HEK293 (cell line): Measurements from ENCODE around the gene DMKN.

Experiments used
- CTCF ChIA-PET: fragments of 350-600 bp; formaldehyde crosslinking; extraction: SDS; loops from one replicate; lab custom pipeline; 2021; ENCODE audit warnings: antibody characterized with exemption; lab: Yijun Ruan, JAX
- POLR2A ChIA-PET: fragments of 300-600 bp; formaldehyde crosslinking; extraction: SDS; loops from one replicate; lab custom pipeline; 2020; ENCODE audit warnings: antibody characterized with exemption, inconsistent platforms; lab: Yijun Ruan, JAX
- H3K27ac ChIP-seq: fragments of 200-500 bp; sonication (Bioruptor generic); 2 replicates; pipeline ENCODE4 v1.5.1; 2014; ENCODE audit warnings: low read depth, low read length, control low read depth, inconsistent platforms; ENCODE audit errors: extremely low read depth
- H3K36me3 ChIP-seq, 2 experiments: fragments of 200-500 bp in 1 of 2; sonication (Bioruptor generic) in 1 of 2; 1 replicate in 1 of 2; 2 replicates in 1 of 2; pipeline ENCODE4 v1.5.1; 2014 to 2017; ENCODE audit warnings: inconsistent platforms in 2 of 2, low read length in 2 of 2; ENCODE audit not compliant: control insufficient read depth in 2 of 2, insufficient read depth in 1 of 2
- H3K4me1 ChIP-seq: fragments of 200-500 bp; sonication (Bioruptor generic); 2 replicates; pipeline ENCODE4 v1.5.1; 2014; ENCODE audit warnings: mild to moderate bottlenecking, low read length, inconsistent platforms; ENCODE audit not compliant: control insufficient read depth, insufficient read depth
- H3K4me3 ChIP-seq: 2 replicates; pipeline ENCODE4 v1.5.1; 2011; ENCODE audit warnings: low read depth, mild to moderate bottlenecking, control low read depth, low read length, moderate library complexity
- H3K9me3 ChIP-seq: fragments of 200-500 bp; sonication (Bioruptor generic); 2 replicates; pipeline ENCODE4 v1.5.1; 2014; ENCODE audit warnings: low read depth, low read length, inconsistent platforms; ENCODE audit not compliant: control insufficient read depth, insufficient read depth
- BCL6B ChIP-seq: fragments of 450-650 bp; formaldehyde crosslinking; IDR thresholded peaks from 2 replicates; pipeline ENCODE4 v1.5.1; 2017; ENCODE audit warnings: missing biosample characterization, missing genetic modification characterization
- GLIS2 ChIP-seq: fragments of 450-650 bp; formaldehyde crosslinking; IDR thresholded peaks from 2 replicates; pipeline ENCODE4 v1.5.1; 2016; ENCODE audit warnings: missing biosample characterization, missing genetic modification characterization
- KLF1 ChIP-seq: fragments of 450-650 bp; formaldehyde crosslinking; IDR thresholded peaks from 2 replicates; pipeline ENCODE4 v1.5.1; 2016; ENCODE audit warnings: missing biosample characterization, missing genetic modification characterization
- PATZ1 ChIP-seq: fragments of 450-650 bp; formaldehyde crosslinking; IDR thresholded peaks from 2 replicates; pipeline ENCODE4 v1.5.1; 2016; ENCODE audit warnings: missing biosample characterization, missing genetic modification characterization
- SALL2 ChIP-seq: fragments of 450-650 bp; formaldehyde crosslinking; IDR thresholded peaks from 2 replicates; pipeline ENCODE4 v1.5.0; 2017; ENCODE audit warnings: missing biosample characterization, mild to moderate bottlenecking, missing genetic modification characterization, borderline replicate concordance
- ZBTB17 ChIP-seq: fragments of 450-650 bp; formaldehyde crosslinking; IDR thresholded peaks from 2 replicates; pipeline ENCODE4 v1.5.1; 2016; ENCODE audit warnings: missing biosample characterization, missing genetic modification characterization
- ZBTB20 ChIP-seq: fragments of 450-650 bp; formaldehyde crosslinking; IDR thresholded peaks from 2 replicates; pipeline ENCODE4 v1.5.1; 2016; ENCODE audit warnings: missing biosample characterization, missing genetic modification characterization
- ZBTB21 ChIP-seq: fragments of 450-650 bp; formaldehyde crosslinking; IDR thresholded peaks from 2 replicates; pipeline ENCODE4 v1.5.1; 2017; ENCODE audit warnings: missing biosample characterization, missing genetic modification characterization
- ZEB2 ChIP-seq: fragments of 450-650 bp; formaldehyde crosslinking; IDR thresholded peaks from 2 replicates; pipeline ENCODE4 v1.5.1; 2016; ENCODE audit warnings: missing biosample characterization, missing genetic modification characterization
- ZFHX2 ChIP-seq: fragments of 450-650 bp; formaldehyde crosslinking; conservative IDR thresholded peaks from 2 replicates; pipeline ENCODE4 v1.5.1; 2016; ENCODE audit warnings: missing biosample characterization, missing genetic modification characterization
- ZFP3 ChIP-seq: fragments of 450-650 bp; formaldehyde crosslinking; IDR thresholded peaks from 2 replicates; pipeline ENCODE4 v1.5.1; 2016; ENCODE audit warnings: low read depth, missing biosample characterization, missing genetic modification characterization
- ZIC2 ChIP-seq: fragments of 450-650 bp; formaldehyde crosslinking; IDR thresholded peaks from 2 replicates; pipeline ENCODE4 v1.5.1; 2016; ENCODE audit warnings: missing biosample characterization, missing genetic modification characterization
- ZNF114 ChIP-seq: fragments of 450-650 bp; formaldehyde crosslinking; IDR thresholded peaks from 2 replicates; pipeline ENCODE4 v1.5.0; 2017; ENCODE audit warnings: missing biosample characterization, missing genetic modification characterization
- ZNF155 ChIP-seq: fragments of 450-650 bp; formaldehyde crosslinking; IDR thresholded peaks from 2 replicates; pipeline ENCODE4 v1.5.1; 2016; ENCODE audit warnings: missing biosample characterization, missing genetic modification characterization
- ZNF366 ChIP-seq: fragments of 450-650 bp; formaldehyde crosslinking; conservative IDR thresholded peaks from 2 replicates; pipeline ENCODE4 v1.5.1; 2016; ENCODE audit warnings: missing biosample characterization, missing genetic modification characterization
- ZNF404 ChIP-seq: fragments of 450-650 bp; formaldehyde crosslinking; IDR thresholded peaks from 2 replicates; pipeline ENCODE4 v1.5.1; 2017; ENCODE audit warnings: missing biosample characterization, missing genetic modification characterization
- ZNF544 ChIP-seq: fragments of 450-650 bp; formaldehyde crosslinking; IDR thresholded peaks from 2 replicates; pipeline ENCODE4 v1.5.0; 2017; ENCODE audit warnings: missing biosample characterization, missing genetic modification characterization
- ZNF561 ChIP-seq: fragments of 450-650 bp; IDR thresholded peaks from 2 replicates; pipeline ENCODE4 v1.5.1; 2018; ENCODE audit warnings: missing biosample characterization, missing genetic modification characterization, borderline replicate concordance
- ZNF610 ChIP-seq: fragments of 450-650 bp; formaldehyde crosslinking; IDR thresholded peaks from 2 replicates; pipeline ENCODE4 v1.5.1; 2016; ENCODE audit warnings: missing biosample characterization, missing genetic modification characterization, borderline replicate concordance
- ZNF747 ChIP-seq: fragments of 450-650 bp; formaldehyde crosslinking; IDR thresholded peaks from 2 replicates; pipeline ENCODE4 v1.5.1; 2016; ENCODE audit warnings: missing biosample characterization, missing genetic modification characterization
- ZNF837 ChIP-seq: fragments of 450-650 bp; formaldehyde crosslinking; IDR thresholded peaks from 2 replicates; pipeline ENCODE4 v1.5.1; 2016; ENCODE audit warnings: missing biosample characterization, missing genetic modification characterization
- TF ChIP-seq, protein P1 (sequence below): fragments of 450-650 bp; formaldehyde crosslinking; IDR thresholded peaks from 2 replicates; pipeline ENCODE4 v1.5.1; 2016; ENCODE audit warnings: missing biosample characterization, missing genetic modification characterization, low read depth
- TF ChIP-seq, protein P2 (sequence below): fragments of 450-650 bp; formaldehyde crosslinking; IDR thresholded peaks from 2 replicates; pipeline ENCODE4 v1.5.1; 2016; ENCODE audit warnings: missing biosample characterization, missing genetic modification characterization
- TF ChIP-seq, protein P3 (sequence below): fragments of 450-650 bp; formaldehyde crosslinking; IDR thresholded peaks from 2 replicates; pipeline ENCODE4 v1.5.1; 2016; ENCODE audit warnings: missing biosample characterization, missing genetic modification characterization

The DMKN gene

DNA sequence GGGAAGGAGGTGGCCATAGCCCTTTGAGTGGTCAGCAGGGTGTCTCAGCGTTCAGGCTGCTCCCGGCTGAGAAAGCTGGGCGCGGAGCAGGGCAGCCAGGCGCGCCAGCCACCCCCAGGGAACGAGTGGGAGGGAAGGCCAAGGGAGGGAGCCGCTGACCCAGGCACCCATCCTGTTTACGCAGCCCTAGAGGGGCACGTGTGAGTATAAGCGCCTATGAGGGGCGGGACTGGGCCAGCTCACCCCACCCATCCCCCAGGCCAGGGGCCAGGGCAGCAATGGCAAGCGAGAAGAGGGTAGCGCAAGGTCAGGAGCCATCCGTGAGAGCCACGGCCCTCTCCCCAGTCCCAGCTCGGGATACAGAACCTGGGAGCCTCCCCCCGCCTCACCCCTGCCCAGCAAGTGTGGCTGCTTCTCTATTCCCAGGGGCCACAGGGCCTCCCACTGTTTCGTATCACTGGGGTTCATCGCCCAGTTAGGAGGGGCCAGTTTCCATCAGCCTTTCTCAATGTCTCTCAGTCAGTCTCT, 897 bp upstream of the DMKN start (continued):
- TF ChIP-seq ZNF837 (tag by site-specific recombination) (no peak), BCL6B (tag by site-specific recombination) (no peak), ZFHX2 (peak; percentile 78), SALL2 (tag by site-specific recombination) (no peak), ZNF155 (no peak), ZNF610 (no peak), ZNF747 (no peak), ZNF114 (tag by site-specific recombination) (no peak), KLF1 (tag by site-specific recombination) (peak; percentile 65), ZFP3 (tag by site-specific recombination) (no peak), ZBTB17 (tag by site-specific recombination) (no peak), ZIC2 (tag by site-specific recombination) (peak; percentile 31; the same call in 1 of the 2 replicates), ZNF561 (no peak), ZBTB21 (tag by site-specific recombination) (no peak), ZEB2 (tag by site-specific recombination) (no peak), ZNF404 (tag by site-specific recombination) (no peak), ZNF544 (no peak)
- TF ChIP-seq, protein P1, sequence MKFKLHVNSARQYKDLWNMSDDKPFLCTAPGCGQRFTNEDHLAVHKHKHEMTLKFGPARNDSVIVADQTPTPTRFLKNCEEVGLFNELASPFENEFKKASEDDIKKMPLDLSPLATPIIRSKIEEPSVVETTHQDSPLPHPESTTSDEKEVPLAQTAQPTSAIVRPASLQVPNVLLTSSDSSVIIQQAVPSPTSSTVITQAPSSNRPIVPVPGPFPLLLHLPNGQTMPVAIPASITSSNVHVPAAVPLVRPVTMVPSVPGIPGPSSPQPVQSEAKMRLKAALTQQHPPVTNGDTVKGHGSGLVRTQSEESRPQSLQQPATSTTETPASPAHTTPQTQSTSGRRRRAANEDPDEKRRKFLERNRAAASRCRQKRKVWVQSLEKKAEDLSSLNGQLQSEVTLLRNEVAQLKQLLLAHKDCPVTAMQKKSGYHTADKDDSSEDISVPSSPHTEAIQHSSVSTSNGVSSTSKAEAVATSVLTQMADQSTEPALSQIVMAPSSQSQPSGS (tag by site-specific recombination), result no peak
- TF ChIP-seq, all 188 proteins: peak for 7

- Histone ChIP-seq H3K4me3 (no peak overlapping the region), H3K36me3 (peaks cover 0 to 6% of the 10 kb centered on the region in 2 experiments; a peak in 1 of 3 replicates), H3K27ac (peak overlapping the region; percentile 9; the same call in 1 of the 2 replicates), H3K9me3 (no peaks in the 10 kb centered on the region; the same call in 1 of the 2 replicates), H3K4me1 (peaks cover 15% of the 10 kb centered on the region)
- ChIA-PET CTCF (interaction anchor here (0.7 to 5.5 kb wide), 4 partner anchors 18 to 873 kb away, joined by 3 to 53 read pairs (median 4); no protein-coding TSS in a partner anchor), POLR2A (no interaction called here)
- TF ChIP-seq, protein P2, sequence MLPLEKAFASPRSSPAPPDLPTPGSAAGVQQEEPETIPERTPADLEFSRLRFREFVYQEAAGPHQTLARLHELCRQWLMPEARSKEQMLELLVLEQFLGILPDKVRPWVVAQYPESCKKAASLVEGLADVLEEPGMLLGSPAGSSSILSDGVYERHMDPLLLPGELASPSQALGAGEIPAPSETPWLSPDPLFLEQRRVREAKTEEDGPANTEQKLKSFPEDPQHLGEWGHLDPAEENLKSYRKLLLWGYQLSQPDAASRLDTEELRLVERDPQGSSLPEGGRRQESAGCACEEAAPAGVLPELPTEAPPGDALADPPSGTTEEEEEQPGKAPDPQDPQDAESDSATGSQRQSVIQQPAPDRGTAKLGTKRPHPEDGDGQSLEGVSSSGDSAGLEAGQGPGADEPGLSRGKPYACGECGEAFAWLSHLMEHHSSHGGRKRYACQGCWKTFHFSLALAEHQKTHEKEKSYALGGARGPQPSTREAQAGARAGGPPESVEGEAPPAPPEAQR, result no peak
- TF ChIP-seq ZBTB20 (tag by site-specific recombination), result peak; percentile 42; the same call in 1 of the 2 replicates
- TF ChIP-seq PATZ1, result no peak
- TF ChIP-seq ZNF366 (tag by site-specific recombination), result no peak
- TF ChIP-seq, protein P3, sequence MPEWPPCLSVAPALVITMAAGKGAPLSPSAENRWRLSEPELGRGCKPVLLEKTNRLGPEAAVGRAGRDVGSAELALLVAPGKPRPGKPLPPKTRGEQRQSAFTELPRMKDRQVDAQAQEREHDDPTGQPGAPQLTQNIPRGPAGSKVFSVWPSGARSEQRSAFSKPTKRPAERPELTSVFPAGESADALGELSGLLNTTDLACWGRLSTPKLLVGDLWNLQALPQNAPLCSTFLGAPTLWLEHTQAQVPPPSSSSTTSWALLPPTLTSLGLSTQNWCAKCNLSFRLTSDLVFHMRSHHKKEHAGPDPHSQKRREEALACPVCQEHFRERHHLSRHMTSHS, result no peak
- TF ChIP-seq GLIS2 (tag by site-specific recombination), result peak; percentile 59
- no peak for TF ChIP-seq ZNF404 (tag by site-specific recombination)
Observed at GRCh38 chr19:35512831-35513627, 420 bp downstream of the DMKN start.
